Panc1 (cell line): ENCODE data around the gene NFIB. TPM values are rescaled to one million over a fixed set of nuclear protein-coding genes. Genes with fewer than 3 reads are reported as not detected.

ENCODE experiments used
- ATAC-seq: fragments of 200-7000 bp; cut with Tn5 transposase; 2 replicates; pipeline ENCODE4 v1.9.1; 2020; ENCODE audit warnings: mild to moderate bottlenecking, moderate library complexity
- BruUV-seq: library from RNA; stranded (reverse); fragments of 400-500 nt; replicated peaks from 2 replicates; lab custom pipeline; 2021; lab: Mats Ljungman, UMichigan
- CTCF ChIA-PET: fragments of 300-600 bp; sonication (Branson Sonifier 250); formaldehyde crosslinking; loops from one replicate; lab custom pipeline; 2022; ENCODE audit warnings: antibody characterized with exemption; lab: Charles Lee
- POLR2A ChIA-PET: fragments of 300-600 bp; sonication (Branson Sonifier 250); formaldehyde crosslinking; loops from one replicate; lab custom pipeline; 2022; ENCODE audit warnings: antibody characterized with exemption; lab: Charles Lee
- DNase-seq: peaks from one replicate; pipeline ENCODE4 v3.0.0-alpha.2; 2010; ENCODE audit warnings: low read depth, low spot score
- H3K27ac ChIP-seq: 2 replicates; pipeline ENCODE4 v1.5.1; 2011; ENCODE audit warnings: mild to moderate bottlenecking, low read length, inconsistent platforms
- H3K27me3 ChIP-seq: fragments of 200-500 bp; sonication (Bioruptor generic); 2 replicates; pipeline ENCODE4 v1.6.0; 2014; ENCODE audit warnings: low read length, inconsistent platforms; ENCODE audit not compliant: control insufficient read depth, insufficient read depth
- H3K36me3 ChIP-seq: fragments of 200-500 bp; sonication (Bioruptor generic); 2 replicates; pipeline ENCODE4 v1.5.1; 2014; ENCODE audit warnings: inconsistent platforms, mild to moderate bottlenecking, low read length, moderate library complexity; ENCODE audit not compliant: control insufficient read depth, insufficient read depth
- H3K4me1 ChIP-seq: 2 replicates; pipeline ENCODE4 v1.5.1; 2011; ENCODE audit warnings: inconsistent platforms, mild to moderate bottlenecking, low read length, moderate library complexity; ENCODE audit not compliant: control insufficient read depth, insufficient read depth
- H3K4me3 ChIP-seq, 2 experiments: 2 replicates each; pipeline ENCODE4 v1.5.1; 2011 to 2012; ENCODE audit warnings: low read depth in 2 of 2, low read length in 2 of 2, mild to moderate bottlenecking in 2 of 2, inconsistent platforms in 1 of 2, moderate library complexity in 1 of 2
- H3K9me3 ChIP-seq: fragments of 200-500 bp; sonication (Bioruptor generic); 2 replicates; pipeline ENCODE4 v1.5.1; 2014; ENCODE audit warnings: low read depth, mild to moderate bottlenecking, inconsistent platforms, low read length, moderate library complexity; ENCODE audit not compliant: control insufficient read depth, insufficient read depth
- CTCF ChIP-seq: fragments of 450-650 bp; IDR thresholded peaks from 2 replicates; pipeline ENCODE4 v1.5.1; 2017; ENCODE audit warnings: mild to moderate bottlenecking
- POLR2AphosphoS5 ChIP-seq: IDR thresholded peaks from 2 replicates; pipeline ENCODE4 v1.6.1; 2012; ENCODE audit warnings: mild to moderate bottlenecking, low read depth, low read length, moderate library complexity
- REST ChIP-seq, 2 experiments: IDR thresholded peaks; 2 replicates each; pipeline ENCODE4 v1.6.1; 2011 to 2012; ENCODE audit warnings: low read depth in 2 of 2, control low read depth in 1 of 2, low read length in 1 of 2, mild to moderate bottlenecking in 1 of 2, moderate library complexity in 1 of 2; ENCODE audit not compliant: insufficient read depth in 1 of 2
- SIN3A ChIP-seq: IDR thresholded peaks from 2 replicates; pipeline ENCODE4 v1.6.1; 2012; ENCODE audit warnings: low read depth, mild to moderate bottlenecking, low read length, moderate library complexity, borderline replicate concordance; ENCODE audit not compliant: insufficient read depth
- TCF7L2 ChIP-seq: IDR thresholded peaks from 2 replicates; pipeline ENCODE4 v1.6.1; 2011; ENCODE audit warnings: mild to moderate bottlenecking, low read depth, low read length, inconsistent platforms
- in situ Hi-C: cut with HindIII; loops from 2 replicates; pipeline ENCODE4 v1.10.0; 2016; ENCODE audit warnings: low sequenced_read_pairs, low pct_unique_long_range_greater_than_20kb
- intact Hi-C: fragments of 100-400 bp; cut with micrococcal nuclease; formaldehyde crosslinking; loops from one replicate; pipeline ENCODE4 v1.10.0; 2022; ENCODE audit not compliant: unreplicated experiment
- total RNA-seq: library from RNA; stranded (reverse); gene quantifications from one replicate; pipeline ENCODE4 v1.2.1, GENCODE V29; 2021; ENCODE audit not compliant: unreplicated experiment

The NFIB gene
- total RNA-seq, 1 experiment from 2014 or later, result 26.7 TPM

GRCh38 chr9:14242150-14242805 lies 71.7 kb downstream of the NFIB start:
- intact Hi-C loops (no loop called here), in situ Hi-C loops (no loop called here)
- Histone ChIP-seq H3K4me1 (peaks cover 10% of the 10 kb centered on the region), H3K4me3 (no peak overlapping the region), H3K36me3 (no peaks in the 10 kb centered on the region), H3K9me3 (no peaks in the 10 kb centered on the region), H3K27me3 (no peaks in the 10 kb centered on the region), H3K27ac (no peak overlapping the region; the same call in 1 of the 2 replicates)
- CTCF ChIA-PET, result no interaction called here
- TF ChIP-seq REST (IDR thresholded peaks at IDR 0.05; ENCODE audit: insufficient read depth in 1 of 2, low read depth in 2 of 2, low read length in 1 of 2) (no peak), CTCF (no peak), POLR2AphosphoS5 (no peak), TCF7L2 (no peak), SIN3A (no peak)
- no TSS peak for BruUV-seq
- ATAC-seq, result no peak
- POLR2A ChIA-PET, result no interaction called here
- no peak for DNase-seq

- ChIA-PET CTCF (no interaction called here), POLR2A (no interaction called here)
- intact Hi-C loops, result no loop called here
- no peak for ATAC-seq
- BruUV-seq, result no TSS peak
- Histone ChIP-seq H3K27me3 (no peaks in the 10 kb centered on the region), H3K27ac (peak overlapping the region; percentile 48; the same call in 1 of the 2 replicates), H3K9me3 (no peaks in the 10 kb centered on the region), H3K4me1 (peaks cover 10% of the 10 kb centered on the region), H3K4me3 (no peak overlapping the region), H3K36me3 (no peaks in the 10 kb centered on the region)
- DNase-seq, result no peak
- TF ChIP-seq SIN3A (no peak), CTCF (no peak), REST (IDR thresholded peaks at IDR 0.05; ENCODE audit: insufficient read depth in 1 of 2, low read depth in 2 of 2, low read length in 1 of 2) (no peak), TCF7L2 (no peak), POLR2AphosphoS5 (no peak)
- in situ Hi-C loops, result no loop called here
Observed at GRCh38 chr9:14240537-14240936, 73.4 kb downstream of the NFIB start.
